ENCODE results near the gene MEI1. TPM values are rescaled to one million over a fixed set of nuclear protein-coding genes. Genes with fewer than 3 reads are reported as not detected.

MEI1 gene
- polyA plus RNA-seq, 1 donor (not counting 4 experiments of a cell fraction or from before 2014, with no cell fraction given) = 0.10 TPM

DNA sequence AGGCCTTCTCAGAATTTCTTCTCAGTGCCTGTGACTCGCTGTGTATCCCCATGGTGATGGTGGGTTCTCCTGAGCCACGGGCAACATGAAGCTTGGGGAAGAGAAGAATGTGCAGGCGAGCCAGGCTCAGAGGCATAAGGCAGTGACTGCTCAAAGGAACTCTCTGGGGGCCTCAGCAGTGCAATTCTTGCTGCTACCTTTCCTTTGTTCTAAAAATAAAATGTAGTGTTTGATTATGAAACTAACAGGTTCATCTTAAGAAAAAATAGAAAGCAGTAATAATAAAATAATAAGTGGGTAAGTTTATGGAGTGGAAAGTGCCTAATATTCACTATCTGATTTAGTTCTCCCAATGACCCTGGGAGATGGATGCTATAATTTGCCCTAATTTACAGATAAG is 46.7 kb downstream of the MEI1 start:
- Histone ChIP-seq H3K27me3 (ENCODE audit: control insufficient read depth, extremely low read depth, insufficient read depth, low read length) (peaks cover 7% of the 10 kb centered on the region), H4K20me1 (ENCODE audit: control insufficient read depth, extremely low read depth, insufficient read depth, low read length) (no peaks in the 10 kb centered on the region), H3K4me3 (ENCODE audit: control insufficient read depth in 2 of 3, extremely low read depth in 1 of 3, insufficient read depth in 2 of 3, low read depth in 1 of 3, low read length in 3 of 3) (no peak overlapping the region), H3K27ac (ENCODE audit: control insufficient read depth, insufficient read depth, low read length) (no peak overlapping the region), H3K4me1 (ENCODE audit: control insufficient read depth, extremely low read depth, insufficient read depth, low read length) (no peaks in the 10 kb centered on the region), H3K4me2 (ENCODE audit: control insufficient read depth, extremely low read depth, insufficient read depth, low read depth, low read length) (no peak overlapping the region), H3K9ac (ENCODE audit: control insufficient read depth, extremely low read depth, insufficient read depth, low read length) (no peak overlapping the region), H2AFZ (ENCODE audit: control insufficient read depth, low read length) (no peak overlapping the region), H3K9me3 (ENCODE audit: control insufficient read depth, low read depth, low read length) (no peaks in the 10 kb centered on the region), H3K79me2 (ENCODE audit: control insufficient read depth, insufficient read depth, low read length) (no peaks in the 10 kb centered on the region), H3K36me3 (ENCODE audit: control insufficient read depth in 2 of 2, extremely low read depth in 1 of 2, insufficient read depth in 2 of 2, low read length in 2 of 2) (no peaks in the 10 kb centered on the region), H3K9me1 (ENCODE audit: control insufficient read depth, extremely low read depth, insufficient read depth, low read length) (no peaks in the 10 kb centered on the region)
- DNase-seq (ENCODE audit: low read depth, low spot score) = no peak
- FAIRE-seq = no peak
- dilution Hi-C loops (cut with MboI; ENCODE audit: extremely low pct_ligation_motif_present, low sequenced_read_pairs) = no loop called here
- TF ChIP-seq, protein P1, sequence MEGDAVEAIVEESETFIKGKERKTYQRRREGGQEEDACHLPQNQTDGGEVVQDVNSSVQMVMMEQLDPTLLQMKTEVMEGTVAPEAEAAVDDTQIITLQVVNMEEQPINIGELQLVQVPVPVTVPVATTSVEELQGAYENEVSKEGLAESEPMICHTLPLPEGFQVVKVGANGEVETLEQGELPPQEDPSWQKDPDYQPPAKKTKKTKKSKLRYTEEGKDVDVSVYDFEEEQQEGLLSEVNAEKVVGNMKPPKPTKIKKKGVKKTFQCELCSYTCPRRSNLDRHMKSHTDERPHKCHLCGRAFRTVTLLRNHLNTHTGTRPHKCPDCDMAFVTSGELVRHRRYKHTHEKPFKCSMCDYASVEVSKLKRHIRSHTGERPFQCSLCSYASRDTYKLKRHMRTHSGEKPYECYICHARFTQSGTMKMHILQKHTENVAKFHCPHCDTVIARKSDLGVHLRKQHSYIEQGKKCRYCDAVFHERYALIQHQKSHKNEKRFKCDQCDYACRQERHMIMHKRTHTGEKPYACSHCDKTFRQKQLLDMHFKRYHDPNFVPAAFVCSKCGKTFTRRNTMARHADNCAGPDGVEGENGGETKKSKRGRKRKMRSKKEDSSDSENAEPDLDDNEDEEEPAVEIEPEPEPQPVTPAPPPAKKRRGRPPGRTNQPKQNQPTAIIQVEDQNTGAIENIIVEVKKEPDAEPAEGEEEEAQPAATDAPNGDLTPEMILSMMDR (optimal IDR thresholded peaks at IDR 0.05 in 1 of 3, IDR thresholded peaks at IDR 0.05 in 1 of 3, conservative IDR thresholded peaks at IDR 0.05 in 1 of 3; ENCODE audit: extremely low read depth in 1 of 3, insufficient read depth in 2 of 3, low read length in 3 of 3) = no peak
- TF ChIP-seq EZH2 (IDR thresholded peaks at IDR 0.05; ENCODE audit: low read length) = no peak

DNA sequence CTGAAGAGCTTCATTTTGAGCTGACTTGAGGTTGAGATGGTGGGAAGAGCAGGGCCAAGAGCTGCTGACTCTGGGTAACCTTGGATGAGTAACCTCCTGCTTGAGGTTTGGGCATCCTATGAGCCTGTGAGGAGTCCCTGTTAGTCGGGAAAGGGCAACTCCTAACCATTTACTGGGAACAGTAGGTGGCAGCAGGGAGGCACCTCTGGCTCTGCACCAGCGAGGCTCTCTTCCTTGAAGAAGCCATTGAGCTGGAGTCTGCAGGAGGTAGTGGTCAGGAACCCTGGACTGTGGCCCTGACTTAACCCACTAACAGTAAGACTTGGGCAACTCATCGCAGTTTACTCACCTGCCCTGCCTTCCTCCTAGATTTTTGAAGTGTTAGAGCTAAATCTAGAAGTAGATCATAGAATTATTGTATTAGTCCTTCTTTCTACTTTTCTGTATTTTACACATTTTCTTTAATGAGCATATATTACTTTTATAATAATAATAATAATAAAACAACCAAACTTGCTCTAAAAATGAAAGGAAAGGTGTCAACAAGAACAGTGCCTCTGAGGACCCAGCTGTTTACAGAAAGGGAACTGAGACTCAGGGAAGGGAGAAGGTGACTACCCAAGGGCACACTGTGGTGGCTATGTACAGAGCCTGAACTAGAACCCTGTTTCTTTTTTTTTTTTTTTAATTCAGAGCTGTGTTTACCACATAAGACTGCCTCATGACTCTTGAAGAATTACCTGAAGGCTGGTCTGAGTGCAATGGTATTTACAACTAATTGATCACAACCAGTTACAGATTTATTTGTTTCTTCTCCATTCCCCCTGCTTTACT is 47.5 kb downstream of the MEI1 start:
- Histone ChIP-seq H3K4me3 (ENCODE audit: control insufficient read depth in 2 of 3, extremely low read depth in 1 of 3, insufficient read depth in 2 of 3, low read depth in 1 of 3, low read length in 3 of 3) (no peak overlapping the region), H3K9me3 (ENCODE audit: control insufficient read depth, low read depth, low read length) (no peaks in the 10 kb centered on the region), H3K4me2 (ENCODE audit: control insufficient read depth, extremely low read depth, insufficient read depth, low read depth, low read length) (no peak overlapping the region), H3K4me1 (ENCODE audit: control insufficient read depth, extremely low read depth, insufficient read depth, low read length) (no peaks in the 10 kb centered on the region), H3K27me3 (ENCODE audit: control insufficient read depth, extremely low read depth, insufficient read depth, low read length) (peaks cover 7% of the 10 kb centered on the region), H3K9ac (ENCODE audit: control insufficient read depth, extremely low read depth, insufficient read depth, low read length) (no peak overlapping the region), H3K27ac (ENCODE audit: control insufficient read depth, insufficient read depth, low read length) (no peak overlapping the region), H4K20me1 (ENCODE audit: control insufficient read depth, extremely low read depth, insufficient read depth, low read length) (no peaks in the 10 kb centered on the region), H3K36me3 (ENCODE audit: control insufficient read depth in 2 of 2, extremely low read depth in 1 of 2, insufficient read depth in 2 of 2, low read length in 2 of 2) (no peaks in the 10 kb centered on the region), H2AFZ (ENCODE audit: control insufficient read depth, low read length) (no peak overlapping the region), H3K79me2 (ENCODE audit: control insufficient read depth, insufficient read depth, low read length) (no peaks in the 10 kb centered on the region), H3K9me1 (ENCODE audit: control insufficient read depth, extremely low read depth, insufficient read depth, low read length) (no peaks in the 10 kb centered on the region)
- TF ChIP-seq, protein P1 (optimal IDR thresholded peaks at IDR 0.05 in 1 of 3, IDR thresholded peaks at IDR 0.05 in 1 of 3, conservative IDR thresholded peaks at IDR 0.05 in 1 of 3; ENCODE audit: extremely low read depth in 1 of 3, insufficient read depth in 2 of 3, low read length in 3 of 3) = peak; percentile 92 to 96 (median 93)
- no peak for TF ChIP-seq EZH2 (IDR thresholded peaks at IDR 0.05; ENCODE audit: low read length)
- DNase-seq (ENCODE audit: low read depth, low spot score) (peak; percentile 52), FAIRE-seq (peak; percentile 94)
- dilution Hi-C loops (cut with MboI; ENCODE audit: extremely low pct_ligation_motif_present, low sequenced_read_pairs) = no loop called here
